ENCODE data around the gene CERK. TPM values are rescaled to one million over a fixed set of nuclear protein-coding genes. Genes with fewer than 3 reads are reported as not detected.
"Not testable (repeated sequence)": the region's sequence is repeated elsewhere in the genome, so short reads cannot be mapped to it uniquely, and the experiment has no call there.

Gene CERK
- total RNA-seq, 1 experiment from 2014 or later = 45.6 TPM

GRCh38 chr22:46735747-46736608, 2.1 kb downstream of the CERK start:
- peak overlapping the region; percentile 89 for H3K4me3 Mint-ChIP-seq
- no peaks in the 10 kb centered on the region; the same call in 1 of the 2 replicates for H3K27me3 Mint-ChIP-seq (ENCODE audit: low read depth)
- TF ChIP-seq SP1 (CRISPR knock-in tag; conservative IDR thresholded peaks at IDR 0.05) (no peak), FOXP1 (CRISPR knock-in tag; IDR thresholded peaks at IDR 0.05; ENCODE audit: borderline replicate concordance) (no peak)
- peaks cover 41% of the 10 kb centered on the region for H3K4me1 Mint-ChIP-seq
- ChIA-PET POLR2A (no interaction called here), CTCF (interaction anchor here (0.6 to 1.8 kb wide), 4 partner anchors 23 to 173 kb away, joined by 3 to 4 read pairs (median 4); no protein-coding TSS in a partner anchor)
- H3K27ac Mint-ChIP-seq = no peak overlapping the region
- ATAC-seq (no peak; the same call in 1 of the 2 replicates), DNase-seq (ENCODE audit: low spot score) (peak; percentile 35)
- no peaks in the 10 kb centered on the region for H3K9me3 Mint-ChIP-seq
- no peaks in the 10 kb centered on the region for H3K36me3 Mint-ChIP-seq

GRCh38 chr22:46734830-46735453, 3.1 kb downstream of the CERK start:
- ChIA-PET CTCF (interaction anchor here (0.6 kb wide), 1 partner anchor 68 kb away, joined by 3 read pairs; no protein-coding TSS in a partner anchor), POLR2A (no interaction called here)
- H3K36me3 Mint-ChIP-seq = no peaks in the 10 kb centered on the region
- TF ChIP-seq, protein P1, sequence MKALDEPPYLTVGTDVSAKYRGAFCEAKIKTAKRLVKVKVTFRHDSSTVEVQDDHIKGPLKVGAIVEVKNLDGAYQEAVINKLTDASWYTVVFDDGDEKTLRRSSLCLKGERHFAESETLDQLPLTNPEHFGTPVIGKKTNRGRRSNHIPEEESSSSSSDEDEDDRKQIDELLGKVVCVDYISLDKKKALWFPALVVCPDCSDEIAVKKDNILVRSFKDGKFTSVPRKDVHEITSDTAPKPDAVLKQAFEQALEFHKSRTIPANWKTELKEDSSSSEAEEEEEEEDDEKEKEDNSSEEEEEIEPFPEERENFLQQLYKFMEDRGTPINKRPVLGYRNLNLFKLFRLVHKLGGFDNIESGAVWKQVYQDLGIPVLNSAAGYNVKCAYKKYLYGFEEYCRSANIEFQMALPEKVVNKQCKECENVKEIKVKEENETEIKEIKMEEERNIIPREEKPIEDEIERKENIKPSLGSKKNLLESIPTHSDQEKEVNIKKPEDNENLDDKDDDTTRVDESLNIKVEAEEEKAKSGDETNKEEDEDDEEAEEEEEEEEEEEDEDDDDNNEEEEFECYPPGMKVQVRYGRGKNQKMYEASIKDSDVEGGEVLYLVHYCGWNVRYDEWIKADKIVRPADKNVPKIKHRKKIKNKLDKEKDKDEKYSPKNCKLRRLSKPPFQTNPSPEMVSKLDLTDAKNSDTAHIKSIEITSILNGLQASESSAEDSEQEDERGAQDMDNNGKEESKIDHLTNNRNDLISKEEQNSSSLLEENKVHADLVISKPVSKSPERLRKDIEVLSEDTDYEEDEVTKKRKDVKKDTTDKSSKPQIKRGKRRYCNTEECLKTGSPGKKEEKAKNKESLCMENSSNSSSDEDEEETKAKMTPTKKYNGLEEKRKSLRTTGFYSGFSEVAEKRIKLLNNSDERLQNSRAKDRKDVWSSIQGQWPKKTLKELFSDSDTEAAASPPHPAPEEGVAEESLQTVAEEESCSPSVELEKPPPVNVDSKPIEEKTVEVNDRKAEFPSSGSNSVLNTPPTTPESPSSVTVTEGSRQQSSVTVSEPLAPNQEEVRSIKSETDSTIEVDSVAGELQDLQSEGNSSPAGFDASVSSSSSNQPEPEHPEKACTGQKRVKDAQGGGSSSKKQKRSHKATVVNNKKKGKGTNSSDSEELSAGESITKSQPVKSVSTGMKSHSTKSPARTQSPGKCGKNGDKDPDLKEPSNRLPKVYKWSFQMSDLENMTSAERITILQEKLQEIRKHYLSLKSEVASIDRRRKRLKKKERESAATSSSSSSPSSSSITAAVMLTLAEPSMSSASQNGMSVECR (CRISPR knock-in tag; IDR thresholded peaks at IDR 0.05; ENCODE audit: borderline replicate concordance) = no peak
- TF ChIP-seq CBFB (CRISPR knock-in tag; IDR thresholded peaks at IDR 0.05; ENCODE audit: low read depth) (no peak), ETV6 (CRISPR knock-in tag; IDR thresholded peaks at IDR 0.05) (no peak), OVOL2 (CRISPR knock-in tag; IDR thresholded peaks at IDR 0.05; ENCODE audit: borderline replicate concordance) (no peak), ZNF423 (CRISPR knock-in tag; IDR thresholded peaks at IDR 0.05) (no peak)
- TF ChIP-seq, protein P2, sequence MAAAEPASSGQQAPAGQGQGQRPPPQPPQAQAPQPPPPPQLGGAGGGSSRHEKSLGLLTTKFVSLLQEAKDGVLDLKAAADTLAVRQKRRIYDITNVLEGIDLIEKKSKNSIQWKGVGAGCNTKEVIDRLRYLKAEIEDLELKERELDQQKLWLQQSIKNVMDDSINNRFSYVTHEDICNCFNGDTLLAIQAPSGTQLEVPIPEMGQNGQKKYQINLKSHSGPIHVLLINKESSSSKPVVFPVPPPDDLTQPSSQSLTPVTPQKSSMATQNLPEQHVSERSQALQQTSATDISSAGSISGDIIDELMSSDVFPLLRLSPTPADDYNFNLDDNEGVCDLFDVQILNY (CRISPR knock-in tag; IDR thresholded peaks at IDR 0.05) = no peak
- TF ChIP-seq, protein P3, sequence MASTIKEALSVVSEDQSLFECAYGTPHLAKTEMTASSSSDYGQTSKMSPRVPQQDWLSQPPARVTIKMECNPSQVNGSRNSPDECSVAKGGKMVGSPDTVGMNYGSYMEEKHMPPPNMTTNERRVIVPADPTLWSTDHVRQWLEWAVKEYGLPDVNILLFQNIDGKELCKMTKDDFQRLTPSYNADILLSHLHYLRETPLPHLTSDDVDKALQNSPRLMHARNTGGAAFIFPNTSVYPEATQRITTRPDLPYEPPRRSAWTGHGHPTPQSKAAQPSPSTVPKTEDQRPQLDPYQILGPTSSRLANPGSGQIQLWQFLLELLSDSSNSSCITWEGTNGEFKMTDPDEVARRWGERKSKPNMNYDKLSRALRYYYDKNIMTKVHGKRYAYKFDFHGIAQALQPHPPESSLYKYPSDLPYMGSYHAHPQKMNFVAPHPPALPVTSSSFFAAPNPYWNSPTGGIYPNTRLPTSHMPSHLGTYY (CRISPR knock-in tag; IDR thresholded peaks at IDR 0.05) = no peak
- no peaks in the 10 kb centered on the region; the same call in 1 of the 2 replicates for H3K27me3 Mint-ChIP-seq (ENCODE audit: low read depth)
- peak overlapping the region; percentile 57; the same call in 1 of the 2 replicates for H3K27ac Mint-ChIP-seq
- DNase-seq (ENCODE audit: low spot score) (no peak), ATAC-seq (no peak)
- no peak overlapping the region for H3K4me3 Mint-ChIP-seq
- peaks cover 41% of the 10 kb centered on the region for H3K4me1 Mint-ChIP-seq
- no peaks in the 10 kb centered on the region for H3K9me3 Mint-ChIP-seq

- H3K4me1 Mint-ChIP-seq = peaks cover 40% of the 10 kb centered on the region
- ATAC-seq; H3K36me3 Mint-ChIP-seq; H3K4me3 Mint-ChIP-seq; CTCF ChIA-PET; DNase-seq (ENCODE audit: low spot score); H3K27ac Mint-ChIP-seq; POLR2A ChIA-PET; H3K9me3 Mint-ChIP-seq; H3K27me3 Mint-ChIP-seq (ENCODE audit: low read depth): not testable (repeated sequence)
Observed at GRCh38 chr22:46734213-46734722, 3.8 kb downstream of the CERK start.

All from WTC11 (cell line).